Activated CD8-positive, alpha-beta T cell treated with anti-CD3 and anti-CD28 coated beads for 36 hours (primary cell): ENCODE measurements around the gene AGA. TPM values are rescaled to one million over a fixed set of nuclear protein-coding genes. Genes with fewer than 3 reads are reported as not detected.

Experiments
- ATAC-seq: fragments of 200-7000 bp; cut with Tn5 transposase; one replicate; pipeline ENCODE4 v1.10.0; 2021; ENCODE audit warnings: mild to moderate bottlenecking, moderate library complexity
- CTCF ChIA-PET: fragments of 350-600 bp; sonication (Branson Sonifier 250); formaldehyde crosslinking; loops from one replicate; lab custom pipeline; 2021; ENCODE audit warnings: antibody characterized with exemption; lab: Charles Lee
- POLR2A ChIA-PET: fragments of 350-600 bp; sonication (Branson Sonifier 250); formaldehyde crosslinking; loops from one replicate; lab custom pipeline; 2021; ENCODE audit warnings: antibody characterized with exemption; lab: Charles Lee
- DNase-seq: peaks from one replicate; pipeline ENCODE4 v3.0.0-alpha.2; 2020
- H3K27ac Mint-ChIP-seq: one replicate; pipeline ENCODE4 v1.8.0; 2021; ENCODE audit warnings: mild to moderate bottlenecking, mixed read lengths
- H3K27me3 Mint-ChIP-seq: one replicate; pipeline ENCODE4 v1.8.0; 2021; ENCODE audit warnings: mixed read lengths
- H3K36me3 Mint-ChIP-seq: one replicate; pipeline ENCODE4 v1.8.0; 2021; ENCODE audit warnings: low read depth, mixed read lengths
- H3K4me1 Mint-ChIP-seq: one replicate; pipeline ENCODE4 v1.8.0; 2021; ENCODE audit warnings: low read depth, mixed read lengths
- H3K4me3 Mint-ChIP-seq: one replicate; pipeline ENCODE4 v1.8.0; 2021; ENCODE audit warnings: mild to moderate bottlenecking, moderate library complexity, mixed read lengths
- H3K9me3 Mint-ChIP-seq: one replicate; pipeline ENCODE4 v1.8.0; 2021; ENCODE audit warnings: mixed read lengths
- CTCF ChIP-seq: fragments of 200-600 bp; IDR thresholded peaks from one replicate; pipeline ENCODE4 v1.8.0; 2022; ENCODE audit warnings: antibody characterized with exemption, mild to moderate bottlenecking
- intact Hi-C: fragments of 100-400 bp; cut with micrococcal nuclease; formaldehyde crosslinking; loops from one replicate; pipeline ENCODE4 v1.10.0; 2022
- total RNA-seq, 2 experiments: library from RNA; stranded (reverse); gene quantifications; one replicate each; pipeline ENCODE4 v1.2.3, GENCODE V29; 2021

Gene AGA
- total RNA-seq, 2 experiments from 2014 or later = 19.7 to 21.8 TPM

- H3K4me1 Mint-ChIP-seq = peaks cover 12% of the 10 kb centered on the region
These were observed 41.0 kb upstream of the AGA start for GRCh38 chr4:177483271-177483670.

GRCh38 chr4:177482367-177482766, 40.1 kb upstream of the AGA start:
- peaks cover 4% of the 10 kb centered on the region for H3K4me1 Mint-ChIP-seq
- no peaks in the 10 kb centered on the region for H3K27me3 Mint-ChIP-seq
- intact Hi-C loops = no loop called here
- DNase-seq (no peak), ATAC-seq (no peak)
- POLR2A ChIA-PET = no interaction called here
- no peak for TF ChIP-seq CTCF
- no peaks in the 10 kb centered on the region for H3K9me3 Mint-ChIP-seq
- H3K36me3 Mint-ChIP-seq = no peaks in the 10 kb centered on the region
- H3K4me3 Mint-ChIP-seq = no peak overlapping the region
- H3K27ac Mint-ChIP-seq = no peak overlapping the region
- CTCF ChIA-PET = no interaction called here

More at GRCh38 chr4:177483271-177483670, 41.0 kb upstream of the AGA start:
- peaks cover 2% of the 10 kb centered on the region for H3K36me3 Mint-ChIP-seq
- no peaks in the 10 kb centered on the region for H3K27me3 Mint-ChIP-seq
- ChIA-PET POLR2A (interaction anchor here (0.6 kb wide), 1 partner anchor 382 kb away, joined by 3 read pairs; no protein-coding TSS in a partner anchor), CTCF (interaction anchor here (0.8 to 1.7 kb wide), 3 partner anchors 15 to 233 kb away, joined by 3 to 5 read pairs (median 3); no protein-coding TSS in a partner anchor)
- ATAC-seq (no peak), DNase-seq (no peak)
- H3K4me3 Mint-ChIP-seq = no peak overlapping the region
- intact Hi-C loops = no loop called here
- H3K27ac Mint-ChIP-seq = no peak overlapping the region
- TF ChIP-seq CTCF = no peak
- no peaks in the 10 kb centered on the region for H3K9me3 Mint-ChIP-seq

GRCh38 chr4:177480795-177481194, 38.6 kb upstream of the AGA start:
- Mint-ChIP-seq H3K36me3 (no peaks in the 10 kb centered on the region), H3K27ac (no peak overlapping the region), H3K4me3 (no peak overlapping the region), H3K4me1 (peaks cover 4% of the 10 kb centered on the region), H3K9me3 (no peaks in the 10 kb centered on the region), H3K27me3 (no peaks in the 10 kb centered on the region)
- intact Hi-C loops = no loop called here
- TF ChIP-seq CTCF = no peak
- no peak for ATAC-seq
- DNase-seq = no peak
- POLR2A ChIA-PET = no interaction called here
- CTCF ChIA-PET = interaction anchor here (0.9 kb wide), 1 partner anchor 12 kb away, joined by 3 read pairs; no protein-coding TSS in a partner anchor

GRCh38 chr4:177479063-177479462, 36.8 kb upstream of the AGA start:
- Mint-ChIP-seq H3K9me3 (no peaks in the 10 kb centered on the region), H3K36me3 (no peaks in the 10 kb centered on the region), H3K4me1 (peaks cover 4% of the 10 kb centered on the region), H3K27ac (no peak overlapping the region), H3K4me3 (no peak overlapping the region), H3K27me3 (no peaks in the 10 kb centered on the region)
- DNase-seq = no peak
- intact Hi-C loops = no loop called here
- ATAC-seq = no peak
- ChIA-PET CTCF (interaction anchor here (0.6 to 1.4 kb wide), 2 partner anchors 30 to 229 kb away, joined by 3 to 6 read pairs; no protein-coding TSS in a partner anchor), POLR2A (no interaction called here)
- TF ChIP-seq CTCF = no peak

GRCh38 chr4:177478496-177478895, 36.3 kb upstream of the AGA start:
- ChIA-PET CTCF (interaction anchor here (1.4 kb wide), 1 partner anchor 228 kb away, joined by 6 read pairs; no protein-coding TSS in a partner anchor), POLR2A (no interaction called here)
- ATAC-seq (no peak), DNase-seq (no peak)
- Mint-ChIP-seq H3K9me3 (no peaks in the 10 kb centered on the region), H3K4me3 (no peak overlapping the region), H3K27ac (no peak overlapping the region), H3K27me3 (no peaks in the 10 kb centered on the region), H3K36me3 (no peaks in the 10 kb centered on the region), H3K4me1 (peaks cover 4% of the 10 kb centered on the region)
- no peak for TF ChIP-seq CTCF
- intact Hi-C loops = no loop called here
